Measurements from ENCODE around the gene NDUFAF2. TPM values are rescaled to one million over a fixed set of nuclear protein-coding genes. Genes with fewer than 3 reads are reported as not detected.

The NDUFAF2 gene
- total and polyA plus RNA-seq, 10 of the 15 experiments (the other 5 are each of a cell fraction or from before 2014, with no cell fraction given): 22.4 to 121 (median 65.3) TPM

DNA sequence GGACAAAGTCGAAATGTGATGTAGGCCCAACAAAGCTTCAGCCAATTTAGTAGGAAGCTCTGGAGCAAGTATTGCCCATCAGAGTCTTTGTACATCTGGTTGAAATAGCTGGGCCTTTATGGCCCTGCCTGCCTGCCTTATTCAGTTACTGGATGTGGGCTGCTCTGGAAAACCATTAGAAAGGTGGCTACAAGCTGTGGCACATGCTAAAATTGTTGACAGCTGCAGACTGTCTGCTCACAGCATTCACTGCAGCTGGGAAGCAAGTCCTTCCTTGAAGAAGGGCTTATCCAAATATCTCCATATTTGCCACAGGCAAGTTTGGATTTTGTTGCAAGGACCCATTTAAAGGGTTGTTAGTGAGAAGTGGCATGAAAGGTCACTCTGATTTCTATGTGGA lies 192.8 kb downstream of the NDUFAF2 start (continued):
- TF ChIP-seq, protein P1, sequence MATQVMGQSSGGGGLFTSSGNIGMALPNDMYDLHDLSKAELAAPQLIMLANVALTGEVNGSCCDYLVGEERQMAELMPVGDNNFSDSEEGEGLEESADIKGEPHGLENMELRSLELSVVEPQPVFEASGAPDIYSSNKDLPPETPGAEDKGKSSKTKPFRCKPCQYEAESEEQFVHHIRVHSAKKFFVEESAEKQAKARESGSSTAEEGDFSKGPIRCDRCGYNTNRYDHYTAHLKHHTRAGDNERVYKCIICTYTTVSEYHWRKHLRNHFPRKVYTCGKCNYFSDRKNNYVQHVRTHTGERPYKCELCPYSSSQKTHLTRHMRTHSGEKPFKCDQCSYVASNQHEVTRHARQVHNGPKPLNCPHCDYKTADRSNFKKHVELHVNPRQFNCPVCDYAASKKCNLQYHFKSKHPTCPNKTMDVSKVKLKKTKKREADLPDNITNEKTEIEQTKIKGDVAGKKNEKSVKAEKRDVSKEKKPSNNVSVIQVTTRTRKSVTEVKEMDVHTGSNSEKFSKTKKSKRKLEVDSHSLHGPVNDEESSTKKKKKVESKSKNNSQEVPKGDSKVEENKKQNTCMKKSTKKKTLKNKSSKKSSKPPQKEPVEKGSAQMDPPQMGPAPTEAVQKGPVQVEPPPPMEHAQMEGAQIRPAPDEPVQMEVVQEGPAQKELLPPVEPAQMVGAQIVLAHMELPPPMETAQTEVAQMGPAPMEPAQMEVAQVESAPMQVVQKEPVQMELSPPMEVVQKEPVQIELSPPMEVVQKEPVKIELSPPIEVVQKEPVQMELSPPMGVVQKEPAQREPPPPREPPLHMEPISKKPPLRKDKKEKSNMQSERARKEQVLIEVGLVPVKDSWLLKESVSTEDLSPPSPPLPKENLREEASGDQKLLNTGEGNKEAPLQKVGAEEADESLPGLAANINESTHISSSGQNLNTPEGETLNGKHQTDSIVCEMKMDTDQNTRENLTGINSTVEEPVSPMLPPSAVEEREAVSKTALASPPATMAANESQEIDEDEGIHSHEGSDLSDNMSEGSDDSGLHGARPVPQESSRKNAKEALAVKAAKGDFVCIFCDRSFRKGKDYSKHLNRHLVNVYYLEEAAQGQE (IDR thresholded peaks at IDR 0.05; ENCODE audit: low read depth, low read length): no peak
- TF ChIP-seq KAT2A (conservative IDR thresholded peaks at IDR 0.05; ENCODE audit: control insufficient read depth, low read depth, low read length) (no peak), PML (IDR thresholded peaks at IDR 0.05; ENCODE audit: low read length) (no peak)

DNA sequence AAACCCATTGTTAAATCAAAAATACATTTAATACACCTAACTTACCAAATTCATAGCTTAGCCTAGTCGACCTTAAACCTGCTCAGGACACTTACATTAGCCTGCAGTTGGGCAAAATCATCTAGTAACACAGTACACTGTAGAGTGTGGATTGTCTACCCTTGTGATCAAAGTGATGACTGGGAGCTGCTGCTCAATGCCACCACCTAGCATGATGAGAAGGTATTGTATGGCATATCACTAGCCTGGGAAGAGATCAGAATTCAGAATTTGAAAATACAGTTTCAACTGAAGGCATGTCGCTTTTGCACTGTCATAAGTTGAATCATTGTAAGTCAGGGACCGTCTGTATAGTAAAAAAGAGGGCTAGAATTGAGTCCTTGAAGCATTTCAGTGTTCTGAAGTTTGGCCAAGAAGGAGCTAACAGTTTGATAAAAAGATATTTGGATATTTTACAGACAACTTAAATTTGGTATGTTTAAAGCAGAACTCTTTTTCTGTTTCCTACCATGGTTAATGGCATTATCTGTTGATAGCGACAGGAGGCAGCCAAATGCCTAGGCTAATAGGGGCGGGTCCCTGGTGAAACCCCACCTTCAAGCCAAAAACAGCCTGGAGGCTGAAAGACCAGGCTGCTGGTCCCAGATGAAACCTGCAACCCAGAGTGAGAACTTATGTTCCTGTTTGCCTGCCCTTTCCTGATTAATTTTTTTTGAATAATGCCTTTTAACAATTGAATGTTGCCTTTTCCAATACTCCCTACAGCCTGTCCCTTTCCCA lies 194.3 kb downstream of the NDUFAF2 start:
- ChIA-PET POLR2A (no interaction called here), RAD21 (ENCODE audit: unreplicated experiment) (no interaction called here), CTCF (interaction anchor here (0.8 to 2.9 kb wide), 4 partner anchors 8 to 181 kb away, joined by 3 to 9 read pairs (median 4); no protein-coding TSS in a partner anchor), SMC1A (ENCODE audit: uncharacterized antibody, unreplicated experiment) (interaction anchor here (0.6 to 2.2 kb wide), 4 partner anchors 20 to 531 kb away, joined by 3 to 11 read pairs (median 4); no protein-coding TSS in a partner anchor)
- no peaks in the 10 kb centered on the region for H3K9me3 ChIP-seq (replicated peaks; ENCODE audit: control insufficient read depth, insufficient read depth, low read length)
- H3K9ac ChIP-seq (ENCODE audit: control insufficient read depth, insufficient read depth, low read length): no peak overlapping the region
- no peaks in the 10 kb centered on the region; a peak in 1 of 4 replicates for H3K36me3 ChIP-seq (ENCODE audit: control insufficient read depth in 2 of 2, insufficient read depth in 2 of 2, low read length in 1 of 2)
- whole genome bisulfite sequencing (ENCODE audit: insufficient coverage, insufficient replicate concordance, low lambda C conversion rate, missing lambda C conversion rate): 71% methylated on average over 5 of the region's 5 CpGs
- DNase-seq (ENCODE audit: low read depth, low spot score) (no peak), FAIRE-seq (no peak), ATAC-seq (peak; percentile 83)
- in situ Hi-C loops (cut with MboI) (no loop called here), intact Hi-C loops (cut with micrococcal nuclease; ENCODE audit: unreplicated experiment) (no loop called here)
- no peak overlapping the region for H3K4me3 ChIP-seq
- H3K4me1 ChIP-seq (ENCODE audit: control insufficient read depth, insufficient read depth, low read length): no peaks in the 10 kb centered on the region
- no peaks in the 10 kb centered on the region for H3K27me3 ChIP-seq (replicated peaks in 1 of 2; ENCODE audit: control insufficient read depth in 2 of 2, insufficient read depth in 2 of 2, low read length in 1 of 2)
- peak; percentile 28; the same call in 1 of the 2 replicates for TF ChIP-seq SMC3 (IDR thresholded peaks at IDR 0.05; ENCODE audit: borderline replicate concordance, low read length)
- TF ChIP-seq, protein P2, sequence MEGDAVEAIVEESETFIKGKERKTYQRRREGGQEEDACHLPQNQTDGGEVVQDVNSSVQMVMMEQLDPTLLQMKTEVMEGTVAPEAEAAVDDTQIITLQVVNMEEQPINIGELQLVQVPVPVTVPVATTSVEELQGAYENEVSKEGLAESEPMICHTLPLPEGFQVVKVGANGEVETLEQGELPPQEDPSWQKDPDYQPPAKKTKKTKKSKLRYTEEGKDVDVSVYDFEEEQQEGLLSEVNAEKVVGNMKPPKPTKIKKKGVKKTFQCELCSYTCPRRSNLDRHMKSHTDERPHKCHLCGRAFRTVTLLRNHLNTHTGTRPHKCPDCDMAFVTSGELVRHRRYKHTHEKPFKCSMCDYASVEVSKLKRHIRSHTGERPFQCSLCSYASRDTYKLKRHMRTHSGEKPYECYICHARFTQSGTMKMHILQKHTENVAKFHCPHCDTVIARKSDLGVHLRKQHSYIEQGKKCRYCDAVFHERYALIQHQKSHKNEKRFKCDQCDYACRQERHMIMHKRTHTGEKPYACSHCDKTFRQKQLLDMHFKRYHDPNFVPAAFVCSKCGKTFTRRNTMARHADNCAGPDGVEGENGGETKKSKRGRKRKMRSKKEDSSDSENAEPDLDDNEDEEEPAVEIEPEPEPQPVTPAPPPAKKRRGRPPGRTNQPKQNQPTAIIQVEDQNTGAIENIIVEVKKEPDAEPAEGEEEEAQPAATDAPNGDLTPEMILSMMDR (IDR thresholded peaks at IDR 0.05 in 2 of 3, conservative IDR thresholded peaks at IDR 0.05 in 1 of 3; ENCODE audit: control insufficient read depth in 2 of 3, extremely low read depth in 1 of 3, insufficient read depth in 1 of 3, low read depth in 3 of 3, low read length in 3 of 3): peak; percentile 17 to 32 (median 26); a peak in 4 of 6 replicates
- peak; percentile 44 for TF ChIP-seq RAD21 (IDR thresholded peaks at IDR 0.05; ENCODE audit: insufficient read depth, low read depth, low read length)
- TF ChIP-seq IRF4 (IDR thresholded peaks at IDR 0.05; ENCODE audit: low read depth, low read length): no peak
- TF ChIP-seq YY1 (IDR thresholded peaks at IDR 0.05; ENCODE audit: low read depth, low read length): no peak
- no peak overlapping the region for H2AFZ ChIP-seq (ENCODE audit: control insufficient read depth, low read depth, low read length)
- BruUV-seq (replicated peaks): no TSS peak
- H3K27ac ChIP-seq (ENCODE audit: control insufficient read depth, insufficient read depth): no peak overlapping the region
- H4K20me1 ChIP-seq (ENCODE audit: control insufficient read depth, insufficient read depth): no peaks in the 10 kb centered on the region
- no peak overlapping the region for H3K4me2 ChIP-seq (ENCODE audit: control insufficient read depth, insufficient read depth)
- no peaks in the 10 kb centered on the region for H3K79me2 ChIP-seq (ENCODE audit: control insufficient read depth, insufficient read depth, low read length)
